NT2/D1 (cell line): ENCODE data around the gene MROH9.

ENCODE experiments used
- SUZ12 ChIP-seq: IDR thresholded peaks from 2 replicates; pipeline ENCODE4 v1.6.1; 2011; ENCODE audit not compliant: insufficient read length, insufficient read depth; ENCODE audit errors: extremely low read depth
- ZNF274 ChIP-seq: IDR thresholded peaks from 2 replicates; pipeline ENCODE4 v1.6.1; 2011; ENCODE audit warnings: mild to moderate bottlenecking, low read depth, low read length

- no peak for TF ChIP-seq SUZ12
- no peak for TF ChIP-seq ZNF274
Measured at GRCh38 chr1:170964506-170964905, 29.2 kb downstream of the MROH9 start.
